ENCODE data around the gene UGDH. TPM values are rescaled to one million over a fixed set of nuclear protein-coding genes. Genes with fewer than 3 reads are reported as not detected.
"Not testable (repeated sequence)": the region's sequence is repeated elsewhere in the genome, so short reads cannot be mapped to it uniquely, and the experiment has no call there.

Gene UGDH
- total RNA-seq, 1 experiment from 2014 or later = 104 TPM

- Histone ChIP-seq H3K79me1 (ENCODE audit: insufficient read depth, low read depth, low read length, poor library complexity, severe bottlenecking) (no peaks in the 10 kb centered on the region), H2BK15ac (ENCODE audit: low read depth, low read length) (no peak overlapping the region), H3K56ac (ENCODE audit: insufficient read length, low read depth, low read length) (no peak overlapping the region), H3K27ac (ENCODE audit: insufficient read length, low read depth, low read length) (no peak overlapping the region), H3K4me2 (ENCODE audit: insufficient read depth, insufficient read length, low read length) (no peak overlapping the region), H3K4me1 (ENCODE audit: insufficient read depth, low read length) (no peaks in the 10 kb centered on the region), H3K79me2 (ENCODE audit: insufficient read depth, low read length) (no peaks in the 10 kb centered on the region), H2BK120ac (ENCODE audit: low read depth, low read length, poor library complexity, severe bottlenecking) (no peak overlapping the region), H2BK12ac (ENCODE audit: insufficient read length, low read depth, low read length) (no peak overlapping the region), H2AK5ac (ENCODE audit: insufficient read length, low read length) (no peak overlapping the region), H2BK20ac (ENCODE audit: low read depth, low read length, poor library complexity, severe bottlenecking) (no peak overlapping the region), H3K23me2 (ENCODE audit: insufficient read length, low read depth, low read length, poor library complexity, severe bottlenecking) (no peaks in the 10 kb centered on the region), H4K20me1 (ENCODE audit: control insufficient read depth, insufficient read depth, insufficient read length) (no peaks in the 10 kb centered on the region), H3T11ph (ENCODE audit: low read length) (no peak overlapping the region), H4K5ac (ENCODE audit: insufficient read length, low read depth, low read length) (no peak overlapping the region), H2AFZ (ENCODE audit: low read length) (no peak overlapping the region), H4K91ac (ENCODE audit: insufficient read length, low read depth, low read length) (no peak overlapping the region), H3K4ac (ENCODE audit: low read depth, low read length) (no peak overlapping the region), H4K8ac (replicated peaks; ENCODE audit: insufficient read length, low read depth, low read length) (no peak overlapping the region), H3K18ac (ENCODE audit: insufficient read length, low read depth, low read length) (no peak overlapping the region), H3K9me3 (ENCODE audit: control insufficient read depth, low read depth, low read length) (no peaks in the 10 kb centered on the region), H3K9ac (ENCODE audit: extremely low read depth, insufficient read length, low read length) (no peak overlapping the region), H3K27me3 (ENCODE audit: insufficient read depth, low read length) (no peaks in the 10 kb centered on the region), H2BK5ac (ENCODE audit: insufficient read length, low read length) (no peak overlapping the region), H3K23ac (ENCODE audit: insufficient read length, low read depth, low read length) (no peak overlapping the region), H3K14ac (ENCODE audit: insufficient read depth, low read length) (no peak overlapping the region)
- no CpG with 5 or more reads among the region's 2 CpGs for WGBS (ENCODE audit: extremely low coverage, insufficient read length, low lambda C conversion rate)
- no peak for TF ChIP-seq CTCF (conservative IDR thresholded peaks at IDR 0.05)
- H3K4me1 Mint-ChIP-seq = no peaks in the 10 kb centered on the region
- DNase-seq = no peak
- no peak overlapping the region for H3K27ac Mint-ChIP-seq
- H3K9me3 Mint-ChIP-seq = no peaks in the 10 kb centered on the region
- H3K36me3 Mint-ChIP-seq (ENCODE audit: insufficient read depth in 1 of 3, low read depth in 3 of 3) = peaks cover 46 to 87% (median 79%) of the 10 kb centered on the region in 3 experiments; a peak in 6 of 7 replicates
- no peaks in the 10 kb centered on the region for H3K27me3 Mint-ChIP-seq (ENCODE audit: low read depth)
- no peak overlapping the region for H3K4me3 Mint-ChIP-seq
Observed at GRCh38 chr4:39504538-39504937, 22.7 kb downstream of the UGDH start.

- H4K8ac ChIP-seq (replicated peaks; ENCODE audit: insufficient read length, low read depth, low read length); H3K9me3 Mint-ChIP-seq; H2BK20ac ChIP-seq (ENCODE audit: low read depth, low read length, poor library complexity, severe bottlenecking); H3K4me2 ChIP-seq (ENCODE audit: insufficient read depth, insufficient read length, low read length); H2AFZ ChIP-seq (ENCODE audit: low read length); H3K23ac ChIP-seq (ENCODE audit: insufficient read length, low read depth, low read length); H3K27ac Mint-ChIP-seq; H3K14ac ChIP-seq (ENCODE audit: insufficient read depth, low read length); H2BK12ac ChIP-seq (ENCODE audit: insufficient read length, low read depth, low read length); H2BK120ac ChIP-seq (ENCODE audit: low read depth, low read length, poor library complexity, severe bottlenecking); H3T11ph ChIP-seq (ENCODE audit: low read length); H3K27me3 Mint-ChIP-seq (ENCODE audit: low read depth); H3K4me3 Mint-ChIP-seq; H3K18ac ChIP-seq (ENCODE audit: insufficient read length, low read depth, low read length); H2AK5ac ChIP-seq (ENCODE audit: insufficient read length, low read length); H2BK5ac ChIP-seq (ENCODE audit: insufficient read length, low read length); H3K4me1 ChIP-seq (ENCODE audit: insufficient read depth, low read length); H2BK15ac ChIP-seq (ENCODE audit: low read depth, low read length); H3K27ac ChIP-seq (ENCODE audit: insufficient read length, low read depth, low read length); H4K91ac ChIP-seq (ENCODE audit: insufficient read length, low read depth, low read length); H3K79me2 ChIP-seq (ENCODE audit: insufficient read depth, low read length); H4K5ac ChIP-seq (ENCODE audit: insufficient read length, low read depth, low read length); H3K23me2 ChIP-seq (ENCODE audit: insufficient read length, low read depth, low read length, poor library complexity, severe bottlenecking); H3K56ac ChIP-seq (ENCODE audit: insufficient read length, low read depth, low read length); H3K4me1 Mint-ChIP-seq; H3K4ac ChIP-seq (ENCODE audit: low read depth, low read length); H3K79me1 ChIP-seq (ENCODE audit: insufficient read depth, low read depth, low read length, poor library complexity, severe bottlenecking); H3K27me3 ChIP-seq (ENCODE audit: insufficient read depth, low read length); DNase-seq; H3K9ac ChIP-seq (ENCODE audit: extremely low read depth, insufficient read length, low read length); H4K20me1 ChIP-seq (ENCODE audit: control insufficient read depth, insufficient read depth, insufficient read length); H3K9me3 ChIP-seq (ENCODE audit: control insufficient read depth, low read depth, low read length): not testable (repeated sequence)
- peaks cover 38 to 81% (median 64%) of the 10 kb centered on the region in 3 experiments; a peak in 6 of 7 replicates for H3K36me3 Mint-ChIP-seq (ENCODE audit: insufficient read depth in 1 of 3, low read depth in 3 of 3)
- no CpG with 5 or more reads among the region's 4 CpGs for WGBS (ENCODE audit: extremely low coverage, insufficient read length, low lambda C conversion rate)
Observed at GRCh38 chr4:39502664-39503035, 24.6 kb downstream of the UGDH start.
